GM21723 (cell line): Measurements from ENCODE around the gene ASB10.

ENCODE experiments used
- ATAC-seq: cut with Tn5 transposase; IDR thresholded peaks from one replicate; pipeline ENCODE4 v1.9.1; 2021; ENCODE audit warnings: mild to moderate bottlenecking, moderate library complexity; ENCODE audit not compliant: unreplicated experiment

The ASB10 gene

GRCh38 chr7:151167197-151167961, 19.7 kb downstream of the ASB10 start, which contains the start of gene GBX1:
Gene GBX1, minus strand, starts transcription at chr7:151167694. Its CDS starts 146 bp downstream, at chr7:151167548.
- no peak for ATAC-seq

DNA sequence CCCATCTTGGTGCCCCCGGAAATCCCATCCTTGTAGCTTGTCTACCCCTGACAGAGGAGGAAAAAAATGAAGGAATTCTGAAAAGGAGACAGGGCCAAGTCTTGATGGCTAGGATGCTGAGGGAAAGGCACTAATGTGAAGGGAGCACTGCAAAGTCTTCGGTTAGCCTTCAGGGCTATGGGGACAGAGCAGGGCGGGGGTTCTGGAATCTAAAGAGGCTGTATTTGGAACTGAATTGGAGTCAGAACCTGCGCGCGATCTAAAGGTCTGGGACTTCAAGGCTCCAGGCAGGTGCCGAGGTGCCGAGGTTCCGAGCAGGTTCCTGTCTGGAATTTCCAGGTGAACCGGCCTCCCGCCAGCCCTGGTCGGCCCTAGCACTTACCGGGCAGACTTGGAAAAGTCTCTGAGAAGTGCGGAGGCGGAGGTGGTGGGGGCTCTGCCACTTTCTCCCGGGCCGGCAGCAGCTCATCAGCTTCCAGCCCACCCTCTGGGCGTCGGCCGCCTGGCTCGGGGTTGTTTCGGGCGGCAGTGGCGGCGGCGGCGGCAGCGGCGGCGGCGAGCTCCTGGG, 20.3 kb downstream of the ASB10 start:
- no peak for ATAC-seq

DNA sequence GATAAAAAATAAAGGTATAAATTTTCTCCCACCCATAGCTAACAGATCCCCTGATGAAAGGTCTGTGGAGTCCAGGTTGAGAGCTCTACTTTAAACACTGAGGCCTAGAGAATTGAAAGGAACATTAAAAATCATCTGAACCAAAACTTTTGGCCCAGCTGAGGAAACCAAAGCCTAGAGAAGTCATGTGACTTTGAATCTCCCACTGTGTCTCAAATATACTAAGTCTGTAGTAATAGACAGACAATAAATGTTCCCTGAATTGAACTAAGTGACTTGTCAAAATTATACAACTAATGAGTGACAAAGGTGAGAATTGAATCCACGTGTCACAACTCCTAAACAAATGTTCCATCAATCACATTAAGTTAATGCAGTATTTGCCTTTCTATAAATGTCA, 25.3 kb downstream of the ASB10 start:
- no peak for ATAC-seq

DNA sequence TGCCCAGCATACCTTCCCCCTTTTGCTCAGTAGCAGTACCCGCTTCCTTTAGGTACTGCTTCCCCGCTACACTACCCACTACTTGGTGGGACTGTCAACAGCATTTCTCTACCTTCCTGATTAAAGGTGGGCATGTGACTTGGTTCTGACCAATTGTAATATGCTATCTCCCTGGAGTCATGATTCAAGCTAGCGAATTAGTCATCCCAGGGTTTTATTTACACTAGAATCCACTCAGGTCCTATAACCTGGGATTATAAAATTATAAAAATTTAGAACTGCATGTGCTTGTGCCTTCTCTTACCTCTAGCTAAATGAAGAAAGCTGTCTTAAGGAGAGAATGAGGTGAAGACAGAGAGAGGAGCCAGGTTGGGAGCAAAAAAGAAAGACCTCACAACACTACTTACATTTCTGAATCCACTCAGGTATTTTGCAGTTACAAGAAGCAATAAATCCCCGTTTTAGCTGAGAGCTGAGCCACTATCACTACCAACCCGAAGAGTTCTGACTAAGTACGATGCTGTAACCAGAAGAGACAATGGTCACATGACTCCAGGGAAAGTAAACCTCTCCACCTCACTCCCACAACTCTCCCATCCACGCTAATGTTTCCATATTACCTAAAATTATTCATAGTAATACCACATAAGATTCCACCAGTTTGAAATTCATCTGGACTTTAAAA, 29.3 kb downstream of the ASB10 start:
- no peak for ATAC-seq

GRCh38 chr7:151152643-151153513, 34.2 kb downstream of the ASB10 start:
- ATAC-seq = no peak

DNA sequence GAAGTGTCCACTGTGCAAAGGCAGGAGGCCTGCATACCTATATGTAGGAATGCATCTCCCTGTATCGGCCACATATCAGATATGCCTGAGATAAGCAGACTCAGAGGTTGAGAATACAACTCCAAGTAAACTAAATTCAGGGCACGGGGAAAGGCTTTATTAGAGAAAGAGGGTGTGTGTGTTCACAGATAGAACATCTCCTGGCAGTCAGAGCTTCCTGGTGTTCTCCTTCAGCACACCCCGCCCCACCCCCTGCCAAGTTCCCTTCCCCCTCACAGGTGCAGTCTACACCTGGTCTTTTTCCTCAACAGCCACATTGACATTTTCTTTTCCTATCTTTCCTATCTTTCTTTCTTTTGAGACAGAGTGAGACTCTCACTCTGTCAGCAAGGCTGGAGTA, 36.7 kb downstream of the ASB10 start:
- no peak for ATAC-seq

DNA sequence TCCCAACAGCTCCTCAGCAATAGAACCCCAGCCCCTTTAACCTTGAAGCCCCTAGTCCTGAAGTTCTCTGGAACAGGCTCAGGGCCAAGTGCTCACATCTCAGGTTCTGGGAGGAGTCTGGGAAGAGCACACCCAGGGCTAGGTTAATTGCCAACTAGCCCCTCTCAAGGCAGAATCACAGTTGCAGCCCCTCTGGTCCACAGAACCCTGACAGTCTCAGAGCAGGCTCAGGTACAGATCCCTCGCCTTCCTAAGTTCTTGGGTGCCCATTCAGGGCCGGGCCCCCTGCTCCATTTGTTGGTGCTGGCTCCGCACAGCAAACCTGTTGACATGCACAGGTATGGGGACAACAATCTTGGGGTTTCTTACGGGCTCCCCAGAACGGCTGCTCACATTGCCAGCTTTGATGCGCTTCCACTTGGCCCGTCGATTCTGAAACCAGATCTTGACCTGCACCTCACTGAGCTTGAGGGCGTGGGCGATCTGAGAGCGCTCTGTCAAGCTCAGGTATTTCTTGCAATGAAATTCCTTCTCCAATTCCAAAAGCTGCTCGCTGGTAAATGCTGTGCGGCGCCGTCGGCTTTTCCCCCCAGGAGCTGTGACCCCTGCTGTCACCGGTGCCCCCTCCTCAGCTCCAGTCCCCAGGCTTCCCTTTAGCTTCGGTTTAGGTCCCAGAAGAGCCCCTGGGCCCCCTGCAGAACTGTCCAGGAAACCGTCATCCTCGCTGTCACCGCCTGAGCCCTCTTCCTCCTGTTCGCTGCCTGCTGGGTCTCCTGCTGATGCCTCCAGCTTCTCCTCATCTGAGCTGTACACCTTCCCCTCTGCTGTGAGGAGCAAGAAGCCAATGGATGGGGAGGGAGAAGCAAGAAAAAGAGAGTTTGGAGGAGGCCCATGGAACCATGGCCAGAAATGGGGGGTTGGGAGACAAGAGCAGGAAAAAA, 38.5 kb downstream of the ASB10 start:
- ATAC-seq = no peak

DNA sequence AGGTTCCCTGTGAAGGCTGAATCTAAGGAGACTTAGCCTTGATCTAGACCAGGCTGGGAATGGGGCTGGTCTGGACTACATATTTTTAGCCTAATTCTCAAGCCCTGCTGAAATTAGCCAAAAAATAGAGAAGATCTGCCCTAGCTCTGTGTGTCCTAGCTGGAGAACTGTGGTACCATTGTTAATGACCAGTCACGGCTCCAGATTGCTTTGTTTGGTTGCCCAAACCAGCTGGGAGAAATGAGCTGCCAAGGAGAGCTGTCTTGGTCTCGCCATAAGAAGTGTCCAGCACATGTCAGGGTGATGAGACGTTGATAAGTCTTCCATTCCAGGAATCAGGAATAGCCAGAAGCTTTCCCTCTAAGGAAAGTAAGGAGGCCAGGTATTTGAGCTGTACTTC, 40.3 kb downstream of the ASB10 start:
- no peak for ATAC-seq

GRCh38 chr7:151144387-151144786, 42.7 kb downstream of the ASB10 start:
- ATAC-seq = no peak

GRCh38 chr7:151143261-151144015, 43.6 kb downstream of the ASB10 start:
- no peak for ATAC-seq

- no peak for ATAC-seq
Observed at GRCh38 chr7:151142686-151143040, 44.4 kb downstream of the ASB10 start.

DNA sequence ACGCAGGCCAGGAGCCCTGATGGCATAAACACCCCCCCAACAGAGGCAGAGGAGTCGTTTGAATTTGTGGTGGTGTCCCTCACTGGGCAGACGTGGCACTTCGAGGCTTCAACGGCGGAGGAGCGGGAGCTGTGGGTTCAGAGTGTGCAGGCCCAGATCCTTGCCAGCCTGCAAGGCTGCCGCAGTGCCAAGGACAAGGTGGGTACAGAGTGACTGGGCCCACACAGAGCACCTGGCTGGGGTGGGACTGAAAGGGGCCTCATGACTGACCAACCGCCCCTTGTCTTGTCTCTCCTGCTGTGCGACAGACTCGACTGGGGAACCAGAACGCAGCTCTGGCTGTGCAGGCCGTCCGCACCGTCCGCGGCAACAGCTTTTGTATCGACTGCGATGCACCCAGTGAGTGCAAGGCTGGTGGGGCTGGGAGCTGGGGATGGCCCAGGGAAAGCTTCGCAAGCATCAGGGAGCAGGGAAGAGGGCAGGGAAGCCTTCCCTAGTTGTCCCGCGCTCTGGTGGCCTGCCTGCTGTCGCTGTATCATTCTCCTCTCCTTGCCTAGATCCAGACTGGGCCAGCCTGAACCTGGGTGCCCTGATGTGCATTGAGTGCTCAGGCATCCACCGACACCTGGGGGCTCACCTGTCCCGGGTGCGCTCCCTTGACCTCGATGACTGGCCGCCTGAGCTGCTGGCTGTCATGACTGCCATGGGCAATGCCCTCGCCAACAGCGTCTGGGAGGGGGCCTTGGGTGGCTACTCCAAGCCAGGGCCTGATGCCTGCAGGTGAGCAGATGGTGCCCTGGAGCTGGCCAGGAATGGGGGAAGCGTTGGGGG, 45.0 kb downstream of the ASB10 start:
- no peak for ATAC-seq

DNA sequence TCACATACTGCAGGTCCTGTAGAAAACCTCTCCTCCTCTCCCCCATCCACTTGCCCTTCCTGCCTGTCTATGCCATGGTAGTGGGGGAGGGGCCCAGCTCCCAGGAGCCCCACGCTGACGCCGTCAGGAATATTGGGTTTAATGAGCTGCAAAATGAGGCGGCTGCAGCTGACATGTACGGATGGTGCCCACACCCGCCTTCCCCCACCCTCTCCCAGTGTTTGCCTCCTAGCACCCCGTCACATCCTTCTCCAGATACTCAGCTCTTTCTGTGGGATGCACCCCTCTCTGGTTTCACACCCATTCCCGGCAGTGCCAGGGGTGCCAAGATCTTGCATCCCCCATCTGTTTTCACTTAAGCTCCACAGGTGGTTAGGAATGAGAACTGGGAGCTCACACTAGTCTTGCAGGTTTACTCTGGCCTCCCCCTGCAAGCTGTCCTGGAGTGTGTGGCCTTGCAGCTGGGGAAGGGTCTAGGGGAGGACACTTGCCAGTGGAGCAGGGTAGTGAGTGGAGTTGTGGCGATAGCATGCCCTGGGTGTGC, 45.7 kb downstream of the ASB10 start:
- no peak for ATAC-seq

DNA sequence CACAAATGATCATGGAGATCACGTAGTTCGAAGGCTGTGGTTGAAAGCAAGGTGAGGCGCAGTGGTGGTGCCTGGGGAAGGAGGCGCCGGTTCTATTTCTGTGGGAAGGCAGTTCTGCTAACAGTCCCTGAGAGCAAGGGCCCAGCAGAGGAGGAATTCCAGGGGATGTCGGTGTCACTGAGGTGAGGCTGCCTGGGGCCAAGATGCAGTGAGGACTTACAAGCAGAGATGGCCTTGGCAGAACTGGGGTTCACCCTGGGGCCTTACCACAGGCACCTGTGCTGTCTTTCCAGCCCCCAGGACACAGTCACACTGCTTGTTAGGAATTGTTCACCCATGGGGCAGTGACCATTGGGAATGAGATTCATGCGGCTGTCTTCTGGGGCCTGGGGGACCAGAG, 46.2 kb downstream of the ASB10 start:
- ATAC-seq = no peak

- no peak for ATAC-seq
Observed at GRCh38 chr7:151139791-151140190, 47.3 kb downstream of the ASB10 start.

- no peak for ATAC-seq
Observed at GRCh38 chr7:151139071-151139790, 47.8 kb downstream of the ASB10 start.

DNA sequence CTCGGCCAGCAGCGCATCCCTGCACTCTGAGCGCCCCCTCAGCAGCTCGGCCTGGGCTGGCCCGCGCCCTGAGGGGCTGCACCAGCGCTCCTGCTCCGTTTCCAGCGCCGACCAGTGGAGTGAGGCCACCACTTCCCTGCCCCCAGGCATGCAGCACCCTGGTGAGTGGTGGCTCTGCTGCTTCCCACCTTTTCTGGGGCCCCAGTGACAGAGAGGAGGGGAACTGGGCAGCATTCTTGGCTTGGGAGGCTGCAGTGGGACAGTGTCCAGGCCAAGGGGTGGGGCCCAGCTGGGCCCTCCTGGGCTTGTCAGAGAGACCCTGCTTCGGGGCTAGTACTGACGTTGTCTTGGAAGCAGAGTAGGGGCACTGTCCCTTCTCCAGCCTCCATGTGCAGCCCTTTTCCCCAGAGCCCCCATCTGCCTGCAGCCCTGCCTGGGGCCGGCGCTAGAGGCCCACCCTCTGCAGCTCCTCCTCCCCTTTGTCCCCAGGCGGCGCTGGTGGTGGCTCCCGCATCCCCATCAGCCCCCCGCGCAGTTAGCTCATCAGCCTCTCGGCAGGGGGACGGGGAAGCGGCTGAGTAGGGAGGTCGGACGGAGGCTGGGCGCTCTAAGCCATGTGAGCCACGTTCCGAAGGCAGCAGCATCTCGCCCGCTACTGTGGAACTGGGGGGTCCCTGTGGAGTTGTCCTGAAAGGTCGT, 48.7 kb downstream of the ASB10 start:
- no peak for ATAC-seq
